IPS-18c (cell line): Measurements from ENCODE around the gene CRB2.
"Not testable (repeated sequence)": the region's sequence is repeated elsewhere in the genome, so short reads cannot be mapped to it uniquely, and the experiment has no call there.

Source experiments
- H3K4me3 ChIP-seq: 2 replicates; pipeline ENCODE4 v1.7.0; 2013; ENCODE audit warnings: low read depth, mild to moderate bottlenecking, low read length, moderate library complexity; ENCODE audit not compliant: insufficient read depth
- H3K9me3 ChIP-seq: one replicate; pipeline ENCODE4 v1.6.1; 2013; ENCODE audit warnings: mild to moderate bottlenecking, low read length, moderate library complexity; ENCODE audit not compliant: control insufficient read depth, insufficient read depth

The CRB2 gene

GRCh38 chr9:123383512-123384170 is 27.6 kb downstream of the CRB2 start:
- H3K9me3 ChIP-seq: no peaks in the 10 kb centered on the region

GRCh38 chr9:123387686-123388085 is 31.7 kb downstream of the CRB2 start:
- H3K4me3 ChIP-seq: no peak overlapping the region
- H3K9me3 ChIP-seq: peaks cover 4% of the 10 kb centered on the region

More at GRCh38 chr9:123383512-123384170, 27.6 kb downstream of the CRB2 start:
- no peak overlapping the region for H3K4me3 ChIP-seq

GRCh38 chr9:123389070-123389469 is 33.1 kb downstream of the CRB2 start:
- H3K4me3 ChIP-seq: no peak overlapping the region
- peaks cover 4% of the 10 kb centered on the region for H3K9me3 ChIP-seq

GRCh38 chr9:123389698-123390097 is 33.7 kb downstream of the CRB2 start:
- Histone ChIP-seq H3K9me3 (peaks cover 4% of the 10 kb centered on the region), H3K4me3 (no peak overlapping the region)

GRCh38 chr9:123390337-123391135 is 34.5 kb downstream of the CRB2 start:
- peaks cover 4% of the 10 kb centered on the region for H3K9me3 ChIP-seq

GRCh38 chr9:123391233-123391632 is 35.2 kb downstream of the CRB2 start:
- Histone ChIP-seq H3K9me3 (peaks cover 4% of the 10 kb centered on the region), H3K4me3 (no peak overlapping the region)

More at GRCh38 chr9:123390337-123391135, 34.5 kb downstream of the CRB2 start:
- no peak overlapping the region for H3K4me3 ChIP-seq

- Histone ChIP-seq H3K4me3 (no peak overlapping the region), H3K9me3 (peaks cover 4% of the 10 kb centered on the region)
Measured at GRCh38 chr9:123391946-123392345, 35.9 kb downstream of the CRB2 start.

- Histone ChIP-seq H3K9me3 (peaks cover 4% of the 10 kb centered on the region), H3K4me3 (no peak overlapping the region)
Measured at GRCh38 chr9:123392802-123393201, 36.8 kb downstream of the CRB2 start.

- no peak overlapping the region for H3K4me3 ChIP-seq
- peaks cover 4% of the 10 kb centered on the region for H3K9me3 ChIP-seq
Measured at GRCh38 chr9:123394291-123395235, 38.6 kb downstream of the CRB2 start.

GRCh38 chr9:123395276-123395688 is 39.3 kb downstream of the CRB2 start:
- peaks cover 4% of the 10 kb centered on the region for H3K9me3 ChIP-seq

GRCh38 chr9:123395689-123396511 is 39.9 kb downstream of the CRB2 start:
- H3K4me3 ChIP-seq: no peak overlapping the region
- peaks cover 4% of the 10 kb centered on the region for H3K9me3 ChIP-seq

More at GRCh38 chr9:123395276-123395688, 39.3 kb downstream of the CRB2 start:
- H3K4me3 ChIP-seq: no peak overlapping the region

GRCh38 chr9:123397975-123398374 is 42.0 kb downstream of the CRB2 start:
- Histone ChIP-seq H3K9me3 (no peaks in the 10 kb centered on the region), H3K4me3 (no peak overlapping the region)

- H3K4me3 ChIP-seq, H3K9me3 ChIP-seq: not testable (repeated sequence)
Measured at GRCh38 chr9:123398938-123399337, 42.9 kb downstream of the CRB2 start.

- no peaks in the 10 kb centered on the region for H3K9me3 ChIP-seq
- H3K4me3 ChIP-seq: no peak overlapping the region
Measured at GRCh38 chr9:123399803-123400378, 43.9 kb downstream of the CRB2 start.

- Histone ChIP-seq H3K4me3 (no peak overlapping the region), H3K9me3 (no peaks in the 10 kb centered on the region)
Measured at GRCh38 chr9:123400926-123401503, 45.0 kb downstream of the CRB2 start.
